Measurements from ENCODE around the gene PANK4. TPM values are rescaled to one million over a fixed set of nuclear protein-coding genes. Genes with fewer than 3 reads are reported as not detected.

Gene PANK4
- total RNA-seq, 1 donor = 33.5 TPM

- no peak overlapping the region for H3K4me3 ChIP-seq (ENCODE audit: low read length)
- H3K9me3 ChIP-seq (ENCODE audit: low read depth, low read length) = no peaks in the 10 kb centered on the region
- peaks cover 7% of the 10 kb centered on the region for H3K27me3 ChIP-seq (ENCODE audit: insufficient read depth, low read length)
- H3K4me1 ChIP-seq (ENCODE audit: insufficient read depth, low read length) = peaks cover 20% of the 10 kb centered on the region
These were observed 16.0 kb upstream of the PANK4 start for GRCh38 chr1:2542246-2542915.

- Histone ChIP-seq H3K27me3 (ENCODE audit: insufficient read depth, low read length) (peaks cover 7% of the 10 kb centered on the region), H3K4me3 (ENCODE audit: low read length) (no peak overlapping the region), H3K9me3 (ENCODE audit: low read depth, low read length) (no peaks in the 10 kb centered on the region), H3K4me1 (ENCODE audit: insufficient read depth, low read length) (peaks cover 15% of the 10 kb centered on the region)
These were observed 15.3 kb upstream of the PANK4 start for GRCh38 chr1:2541619-2542245.

GRCh38 chr1:2540816-2541492 lies 14.6 kb upstream of the PANK4 start:
- peaks cover 15% of the 10 kb centered on the region for H3K4me1 ChIP-seq (ENCODE audit: insufficient read depth, low read length)
- no peak overlapping the region for H3K4me3 ChIP-seq (ENCODE audit: low read length)
- H3K9me3 ChIP-seq (ENCODE audit: low read depth, low read length) = no peaks in the 10 kb centered on the region

GRCh38 chr1:2539312-2539907 lies 13.0 kb upstream of the PANK4 start:
- Histone ChIP-seq H3K4me3 (ENCODE audit: low read length) (no peak overlapping the region), H3K27me3 (ENCODE audit: insufficient read depth, low read length) (peaks cover 7% of the 10 kb centered on the region)

More at GRCh38 chr1:2540816-2541492, 14.6 kb upstream of the PANK4 start:
- H3K27me3 ChIP-seq (ENCODE audit: insufficient read depth, low read length) = peaks cover 7% of the 10 kb centered on the region

GRCh38 chr1:2538872-2539271 lies 12.5 kb upstream of the PANK4 start:
- Histone ChIP-seq H3K27me3 (ENCODE audit: insufficient read depth, low read length) (peaks cover 7% of the 10 kb centered on the region), H3K4me3 (ENCODE audit: low read length) (no peak overlapping the region), H3K4me1 (ENCODE audit: insufficient read depth, low read length) (peaks cover 10% of the 10 kb centered on the region), H3K9me3 (ENCODE audit: low read depth, low read length) (no peaks in the 10 kb centered on the region)

More at GRCh38 chr1:2539312-2539907, 13.0 kb upstream of the PANK4 start:
- H3K9me3 ChIP-seq (ENCODE audit: low read depth, low read length) = no peaks in the 10 kb centered on the region
- peaks cover 12% of the 10 kb centered on the region for H3K4me1 ChIP-seq (ENCODE audit: insufficient read depth, low read length)

GRCh38 chr1:2538376-2538775 lies 12.0 kb upstream of the PANK4 start:
- peaks cover 7% of the 10 kb centered on the region for H3K27me3 ChIP-seq (ENCODE audit: insufficient read depth, low read length)
- H3K9me3 ChIP-seq (ENCODE audit: low read depth, low read length) = no peaks in the 10 kb centered on the region
- H3K4me3 ChIP-seq (ENCODE audit: low read length) = no peak overlapping the region
- peaks cover 5% of the 10 kb centered on the region for H3K4me1 ChIP-seq (ENCODE audit: insufficient read depth, low read length)

- Histone ChIP-seq H3K27me3 (ENCODE audit: insufficient read depth, low read length) (peaks cover 7% of the 10 kb centered on the region), H3K9me3 (ENCODE audit: low read depth, low read length) (no peaks in the 10 kb centered on the region), H3K4me3 (ENCODE audit: low read length) (no peak overlapping the region), H3K4me1 (ENCODE audit: insufficient read depth, low read length) (peaks cover 5% of the 10 kb centered on the region)
These were observed 11.4 kb upstream of the PANK4 start for GRCh38 chr1:2537784-2538115.

- Histone ChIP-seq H3K9me3 (ENCODE audit: low read depth, low read length) (no peaks in the 10 kb centered on the region), H3K4me1 (ENCODE audit: insufficient read depth, low read length) (peaks cover 3% of the 10 kb centered on the region), H3K4me3 (ENCODE audit: low read length) (no peak overlapping the region), H3K27me3 (ENCODE audit: insufficient read depth, low read length) (peaks cover 12% of the 10 kb centered on the region)
These were observed 9.6 kb upstream of the PANK4 start for GRCh38 chr1:2535981-2536380.

GRCh38 chr1:2535455-2535854 lies 9.1 kb upstream of the PANK4 start:
- no peaks in the 10 kb centered on the region for H3K9me3 ChIP-seq (ENCODE audit: low read depth, low read length)
- H3K27me3 ChIP-seq (ENCODE audit: insufficient read depth, low read length) = peaks cover 16% of the 10 kb centered on the region
- peaks cover 8% of the 10 kb centered on the region for H3K4me1 ChIP-seq (ENCODE audit: insufficient read depth, low read length)
- H3K4me3 ChIP-seq (ENCODE audit: low read length) = no peak overlapping the region

- no peak overlapping the region for H3K4me3 ChIP-seq (ENCODE audit: low read length)
- H3K4me1 ChIP-seq (ENCODE audit: insufficient read depth, low read length) = peaks cover 11% of the 10 kb centered on the region
- H3K9me3 ChIP-seq (ENCODE audit: low read depth, low read length) = no peaks in the 10 kb centered on the region
- H3K27me3 ChIP-seq (ENCODE audit: insufficient read depth, low read length) = peaks cover 12% of the 10 kb centered on the region
These were observed 8.5 kb upstream of the PANK4 start for GRCh38 chr1:2534687-2535441.

- Histone ChIP-seq H3K4me3 (ENCODE audit: low read length) (no peak overlapping the region), H3K27me3 (ENCODE audit: insufficient read depth, low read length) (peaks cover 12% of the 10 kb centered on the region), H3K9me3 (ENCODE audit: low read depth, low read length) (no peaks in the 10 kb centered on the region), H3K4me1 (ENCODE audit: insufficient read depth, low read length) (peaks cover 12% of the 10 kb centered on the region)
These were observed 7.9 kb upstream of the PANK4 start for GRCh38 chr1:2534315-2534686.

GRCh38 chr1:2533365-2533764 lies 7.0 kb upstream of the PANK4 start:
- Histone ChIP-seq H3K4me1 (ENCODE audit: insufficient read depth, low read length) (peaks cover 20% of the 10 kb centered on the region), H3K27me3 (ENCODE audit: insufficient read depth, low read length) (peaks cover 19% of the 10 kb centered on the region), H3K9me3 (ENCODE audit: low read depth, low read length) (no peaks in the 10 kb centered on the region), H3K4me3 (ENCODE audit: low read length) (no peak overlapping the region)

- H3K27me3 ChIP-seq (ENCODE audit: insufficient read depth, low read length) = peaks cover 25% of the 10 kb centered on the region
- no peaks in the 10 kb centered on the region for H3K9me3 ChIP-seq (ENCODE audit: low read depth, low read length)
These were observed 6.2 kb upstream of the PANK4 start for GRCh38 chr1:2532485-2533160.

GRCh38 chr1:2530513-2531361 lies 4.3 kb upstream of the PANK4 start:
- Histone ChIP-seq H3K27me3 (ENCODE audit: insufficient read depth, low read length) (peaks cover 25% of the 10 kb centered on the region), H3K4me1 (ENCODE audit: insufficient read depth, low read length) (peaks cover 27% of the 10 kb centered on the region), H3K9me3 (ENCODE audit: low read depth, low read length) (no peaks in the 10 kb centered on the region), H3K4me3 (ENCODE audit: low read length) (no peak overlapping the region)

More at GRCh38 chr1:2532485-2533160, 6.2 kb upstream of the PANK4 start:
- Histone ChIP-seq H3K4me1 (ENCODE audit: insufficient read depth, low read length) (peaks cover 20% of the 10 kb centered on the region), H3K4me3 (ENCODE audit: low read length) (no peak overlapping the region)
